OCI-LY1 (cell line): ENCODE data around the gene OSBPL3.

Source experiments
- H2AFZ ChIP-seq: fragments of 200-600 bp; sonication (generic), shearing (Covaris generic); 2 replicates; pipeline ENCODE4 v1.6.0; 2014; ENCODE audit warnings: antibody characterized with exemption, mild to moderate bottlenecking, low read length
- H3F3A ChIP-seq: fragments of 200-600 bp; sonication (generic), shearing (Covaris generic); 2 replicates; pipeline ENCODE4 v1.6.0; 2014; ENCODE audit warnings: mild to moderate bottlenecking, antibody characterized with exemption, low read length, moderate library complexity; ENCODE audit not compliant: insufficient read depth
- H3K27ac ChIP-seq: fragments of 200-600 bp; sonication (generic); 2 replicates; pipeline ENCODE4 v1.5.1; 2014; ENCODE audit warnings: low read length, mixed run types, mild to moderate bottlenecking, low read depth; ENCODE audit not compliant: poor library complexity, severe bottlenecking
- H3K27me3 ChIP-seq: fragments of 200-600 bp; sonication (generic); 2 replicates; pipeline ENCODE4 v1.6.0; 2014; ENCODE audit warnings: antibody characterized with exemption, mild to moderate bottlenecking, low read length, moderate library complexity; ENCODE audit not compliant: insufficient read depth
- H3K36me3 ChIP-seq: fragments of 200-600 bp; sonication (generic); 2 replicates; pipeline ENCODE4 v1.6.1; 2014; ENCODE audit warnings: mild to moderate bottlenecking, antibody characterized with exemption, low read length, moderate library complexity, mixed read lengths; ENCODE audit not compliant: insufficient read depth
- H3K4me1 ChIP-seq: fragments of 200-600 bp; sonication (generic); 2 replicates; pipeline ENCODE4 v1.5.1; 2014; ENCODE audit warnings: mild to moderate bottlenecking, low read length, moderate library complexity; ENCODE audit not compliant: insufficient read depth, severe bottlenecking
- H3K4me2 ChIP-seq: fragments of 200-600 bp; sonication (generic), shearing (Covaris generic); 2 replicates; pipeline ENCODE4 v1.6.1; 2014; ENCODE audit warnings: low read length
- H3K4me3 ChIP-seq: fragments of 200-600 bp; sonication (generic); 2 replicates; pipeline ENCODE4 v1.5.1; 2014; ENCODE audit warnings: low read length, low read depth, mild to moderate bottlenecking, mixed read lengths; ENCODE audit not compliant: poor library complexity, severe bottlenecking
- H3K79me2 ChIP-seq: fragments of 200-600 bp; shearing (Covaris generic); 2 replicates; pipeline ENCODE4 v1.6.1; 2016; ENCODE audit warnings: mixed run types, low read length, mixed read lengths; ENCODE audit not compliant: insufficient read depth
- H3K9ac ChIP-seq: fragments of 200-600 bp; sonication (generic), shearing (Covaris generic); 2 replicates; pipeline ENCODE4 v1.6.1; 2014; ENCODE audit warnings: mild to moderate bottlenecking, low read length, mixed read lengths
- H3K9me2 ChIP-seq: fragments of 200-600 bp; sonication (generic), shearing (Covaris generic); 2 replicates; pipeline ENCODE4 v1.6.1; 2014; ENCODE audit warnings: low read depth, mild to moderate bottlenecking, low read length, mixed read lengths
- H3K9me3 ChIP-seq: fragments of 200-600 bp; shearing (Covaris generic); 2 replicates; pipeline ENCODE4 v1.6.1; 2014; ENCODE audit warnings: low read length, mixed read lengths
- H4K20me1 ChIP-seq: fragments of 200-600 bp; sonication (generic), shearing (Covaris generic); 2 replicates; pipeline ENCODE4 v1.6.0; 2016; ENCODE audit warnings: mild to moderate bottlenecking, low read length; ENCODE audit not compliant: insufficient read depth
- CTCF ChIP-seq: fragments of 200-600 bp; sonication (generic), shearing (Covaris generic); IDR thresholded peaks from 2 replicates; pipeline ENCODE4 v1.5.1; 2017; ENCODE audit warnings: mild to moderate bottlenecking, antibody characterized with exemption, low read length, moderate library complexity, mixed read lengths
- EZH2 ChIP-seq: fragments of 200-600 bp; sonication (generic), shearing (Covaris generic); IDR thresholded peaks from 2 replicates; pipeline ENCODE4 v1.8.0; 2017; ENCODE audit warnings: borderline replicate concordance, mixed run types, mild to moderate bottlenecking, antibody characterized with exemption, low read length, moderate library complexity, mixed read lengths

The OSBPL3 gene

GRCh38 chr7:24754906-24755506 is 225.0 kb downstream of the OSBPL3 start:
- H3F3A ChIP-seq, result no peaks in the 10 kb centered on the region
- no peaks in the 10 kb centered on the region for H3K9me2 ChIP-seq
- H4K20me1 ChIP-seq, result no peaks in the 10 kb centered on the region
- no peak for TF ChIP-seq EZH2
- TF ChIP-seq CTCF, result no peak
- no peaks in the 10 kb centered on the region for H3K36me3 ChIP-seq
- no peak overlapping the region for H3K4me2 ChIP-seq
- H3K4me1 ChIP-seq, result peaks cover 19% of the 10 kb centered on the region
- H3K27ac ChIP-seq, result no peak overlapping the region
- no peak overlapping the region for H3K9ac ChIP-seq
- H3K9me3 ChIP-seq, result no peaks in the 10 kb centered on the region
- no peak overlapping the region for H3K4me3 ChIP-seq
- no peak overlapping the region for H2AFZ ChIP-seq
- H3K79me2 ChIP-seq, result no peaks in the 10 kb centered on the region
- H3K27me3 ChIP-seq, result peaks cover 5% of the 10 kb centered on the region

- Histone ChIP-seq H4K20me1 (no peaks in the 10 kb centered on the region), H3K9me3 (no peaks in the 10 kb centered on the region), H3K9me2 (no peaks in the 10 kb centered on the region), H3K79me2 (no peaks in the 10 kb centered on the region), H3F3A (no peaks in the 10 kb centered on the region), H3K27ac (no peak overlapping the region), H3K9ac (no peak overlapping the region), H2AFZ (no peak overlapping the region), H3K27me3 (no peaks in the 10 kb centered on the region), H3K4me2 (no peak overlapping the region), H3K36me3 (no peaks in the 10 kb centered on the region), H3K4me3 (no peak overlapping the region), H3K4me1 (peaks cover 13% of the 10 kb centered on the region)
- TF ChIP-seq EZH2 (no peak), CTCF (no peak)
These were observed 227.7 kb downstream of the OSBPL3 start for GRCh38 chr7:24752073-24752800.

GRCh38 chr7:24751484-24751883 is 228.5 kb downstream of the OSBPL3 start:
- no peaks in the 10 kb centered on the region for H3K9me2 ChIP-seq
- TF ChIP-seq EZH2, result no peak
- no peak for TF ChIP-seq CTCF
- H3K4me3 ChIP-seq, result no peak overlapping the region
- no peaks in the 10 kb centered on the region for H4K20me1 ChIP-seq
- H3K36me3 ChIP-seq, result no peaks in the 10 kb centered on the region
- peaks cover 7% of the 10 kb centered on the region for H3K4me1 ChIP-seq
- H3K4me2 ChIP-seq, result no peak overlapping the region
- H2AFZ ChIP-seq, result no peak overlapping the region
- H3K27ac ChIP-seq, result no peak overlapping the region
- no peaks in the 10 kb centered on the region for H3K79me2 ChIP-seq
- no peaks in the 10 kb centered on the region for H3K27me3 ChIP-seq
- no peak overlapping the region for H3K9ac ChIP-seq
- no peaks in the 10 kb centered on the region for H3K9me3 ChIP-seq
- no peaks in the 10 kb centered on the region for H3F3A ChIP-seq
